Activated effector memory CD4-positive, alpha-beta T cell treated with anti-CD3 and anti-CD28 coated beads, Interleukin-2, amount 50 U/mL, for 16 hours (primary cell): ENCODE results near the gene ABCA10.
"Not testable (repeated sequence)": the region's sequence is repeated elsewhere in the genome, so short reads cannot be mapped to it uniquely, and the experiment has no call there.

Source experiments
- DNase-seq: peaks from one replicate; pipeline ENCODE4 v3.0.0-alpha.2; 2020

The ABCA10 gene, protein sequence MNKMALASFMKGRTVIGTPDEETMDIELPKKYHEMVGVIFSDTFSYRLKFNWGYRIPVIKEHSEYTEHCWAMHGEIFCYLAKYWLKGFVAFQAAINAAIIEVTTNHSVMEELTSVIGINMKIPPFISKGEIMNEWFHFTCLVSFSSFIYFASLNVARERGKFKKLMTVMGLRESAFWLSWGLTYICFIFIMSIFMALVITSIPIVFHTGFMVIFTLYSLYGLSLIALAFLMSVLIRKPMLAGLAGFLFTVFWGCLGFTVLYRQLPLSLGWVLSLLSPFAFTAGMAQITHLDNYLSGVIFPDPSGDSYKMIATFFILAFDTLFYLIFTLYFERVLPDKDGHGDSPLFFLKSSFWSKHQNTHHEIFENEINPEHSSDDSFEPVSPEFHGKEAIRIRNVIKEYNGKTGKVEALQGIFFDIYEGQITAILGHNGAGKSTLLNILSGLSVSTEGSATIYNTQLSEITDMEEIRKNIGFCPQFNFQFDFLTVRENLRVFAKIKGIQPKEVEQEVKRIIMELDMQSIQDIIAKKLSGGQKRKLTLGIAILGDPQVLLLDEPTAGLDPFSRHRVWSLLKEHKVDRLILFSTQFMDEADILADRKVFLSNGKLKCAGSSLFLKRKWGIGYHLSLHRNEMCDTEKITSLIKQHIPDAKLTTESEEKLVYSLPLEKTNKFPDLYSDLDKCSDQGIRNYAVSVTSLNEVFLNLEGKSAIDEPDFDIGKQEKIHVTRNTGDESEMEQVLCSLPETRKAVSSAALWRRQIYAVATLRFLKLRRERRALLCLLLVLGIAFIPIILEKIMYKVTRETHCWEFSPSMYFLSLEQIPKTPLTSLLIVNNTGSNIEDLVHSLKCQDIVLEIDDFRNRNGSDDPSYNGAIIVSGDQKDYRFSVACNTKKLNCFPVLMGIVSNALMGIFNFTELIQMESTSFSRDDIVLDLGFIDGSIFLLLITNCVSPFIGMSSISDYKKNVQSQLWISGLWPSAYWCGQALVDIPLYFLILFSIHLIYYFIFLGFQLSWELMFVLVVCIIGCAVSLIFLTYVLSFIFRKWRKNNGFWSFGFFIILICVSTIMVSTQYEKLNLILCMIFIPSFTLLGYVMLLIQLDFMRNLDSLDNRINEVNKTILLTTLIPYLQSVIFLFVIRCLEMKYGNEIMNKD (N-terminal part only)

GRCh38 chr17:69228576-69228975, at the start of gene ABCA10:
ABCA10 (minus strand) TSS chr17:69228824; CDS start chr17:69225358, 3,466 bp downstream.
- DNase-seq, result no peak

DNA sequence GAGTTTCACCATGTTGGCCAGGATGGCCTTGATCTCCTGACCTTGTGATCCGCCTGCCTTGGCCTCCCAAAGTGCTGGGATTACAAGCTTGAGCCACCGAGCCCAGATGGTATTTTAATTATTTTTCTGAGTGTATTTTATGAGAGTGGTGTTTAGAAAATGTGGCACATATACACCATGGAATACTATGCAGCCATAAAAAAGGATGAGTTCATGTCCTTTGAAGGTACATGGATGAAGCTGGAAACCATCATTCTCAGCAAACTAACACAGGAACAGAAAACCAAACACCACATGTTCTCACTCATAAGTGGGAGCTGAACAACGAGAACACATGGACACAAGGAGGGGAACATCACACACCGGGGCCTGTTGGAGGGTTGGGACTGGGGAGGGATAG, 47.7 kb upstream of the ABCA10 start:
- DNase-seq, result not testable (repeated sequence)

- DNase-seq, result no peak
These were observed 47.1 kb upstream of the ABCA10 start for GRCh38 chr17:69275751-69276150.

- no peak for DNase-seq
These were observed 42.4 kb upstream of the ABCA10 start for GRCh38 chr17:69271023-69271422.

DNA sequence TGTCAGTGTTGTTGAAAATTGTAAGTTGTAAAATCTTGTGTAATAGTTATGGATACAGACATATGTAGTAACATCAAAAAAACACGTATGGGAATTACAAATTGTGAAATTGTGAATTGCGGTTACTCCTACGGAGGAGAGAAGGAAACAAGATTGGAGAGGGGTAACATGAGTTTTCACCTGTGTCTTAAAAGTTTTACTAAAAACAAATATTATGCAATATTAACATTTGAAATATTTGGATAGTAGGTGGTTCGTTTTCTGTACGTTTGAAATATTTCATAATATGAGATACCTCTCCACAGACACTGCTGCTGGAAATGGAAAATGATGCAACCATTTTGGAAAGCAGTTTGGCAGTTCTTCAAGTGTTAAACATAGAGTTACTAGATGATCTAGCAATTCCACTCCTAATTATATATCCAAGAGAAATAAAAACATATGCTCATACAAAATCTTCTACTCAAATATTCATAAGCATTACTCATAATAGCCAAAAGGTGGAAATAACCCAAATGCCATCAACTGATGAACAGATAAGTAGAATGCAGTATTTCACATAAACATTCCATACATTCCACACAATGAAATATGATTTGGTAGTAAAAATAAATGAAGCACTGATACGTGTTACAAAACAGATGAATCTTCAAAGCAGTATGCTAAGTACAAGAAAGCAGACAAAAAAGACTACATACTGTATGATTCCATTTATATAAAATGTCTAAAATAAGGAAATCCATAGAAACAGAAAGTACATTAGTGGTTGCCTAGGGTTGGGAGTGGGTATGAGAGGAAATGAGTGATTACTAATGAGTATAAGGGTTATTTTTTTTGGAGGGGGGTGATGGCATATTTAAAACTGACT, 40.7 kb upstream of the ABCA10 start:
- no peak for DNase-seq

DNA sequence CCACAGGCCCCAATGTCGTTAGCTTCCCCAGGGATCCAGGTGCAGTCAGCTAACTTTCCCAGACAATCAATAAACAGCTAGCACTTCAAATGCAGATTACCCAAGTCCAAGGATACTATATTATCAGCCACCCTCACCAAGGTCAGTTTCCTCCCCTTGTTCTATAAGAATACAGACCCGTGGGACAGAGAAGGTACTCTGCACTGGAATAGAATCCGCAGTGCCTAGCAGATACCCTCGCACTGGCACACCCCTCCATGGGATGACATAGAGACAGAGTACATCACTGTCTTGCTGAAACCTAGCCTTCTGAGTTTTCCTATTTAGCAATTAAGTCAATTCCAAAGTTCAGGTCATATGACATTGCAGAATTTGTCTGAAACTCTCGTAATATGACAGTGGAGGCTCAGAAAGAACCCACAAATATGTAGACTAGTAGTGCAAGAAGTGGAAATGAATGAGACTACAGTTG, 40.0 kb upstream of the ABCA10 start:
- no peak for DNase-seq

DNA sequence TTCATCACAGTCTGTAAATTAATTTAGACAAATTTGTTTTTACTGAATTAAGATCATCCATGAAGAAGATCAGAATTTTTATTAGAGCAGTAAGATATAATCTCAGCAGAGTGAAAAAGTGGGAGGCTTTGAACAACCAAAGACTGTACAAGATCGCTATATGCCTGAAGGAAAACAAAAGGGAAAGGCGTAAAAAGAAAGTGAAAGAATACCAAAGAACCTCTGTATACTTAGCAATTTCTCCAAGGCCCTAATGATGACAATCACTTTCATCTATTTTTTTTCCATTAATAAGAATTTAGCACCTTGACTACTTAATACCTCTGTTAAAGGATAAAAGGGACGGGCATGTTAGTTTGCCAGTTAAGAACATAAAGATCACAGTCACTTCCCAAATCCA, 38.6 kb upstream of the ABCA10 start:
- DNase-seq, result no peak

DNA sequence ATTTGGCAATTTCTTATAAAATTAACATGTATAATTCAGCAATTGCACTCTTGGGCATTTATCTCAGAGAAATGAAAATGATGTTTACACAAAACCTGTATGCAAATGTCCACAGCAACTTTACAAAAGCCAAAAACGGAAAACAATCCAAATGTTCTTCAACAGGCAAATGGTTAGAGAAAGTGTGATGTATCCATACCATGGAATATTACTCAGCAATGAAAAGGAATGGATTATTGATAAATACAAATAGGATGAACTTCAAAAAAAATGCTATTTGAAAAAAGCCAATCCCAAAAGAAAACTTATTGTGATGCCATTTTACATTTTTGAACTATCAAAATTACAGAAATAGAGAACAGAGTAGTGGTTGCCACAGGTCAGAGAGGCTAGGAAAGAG, 37.2 kb upstream of the ABCA10 start:
- no peak for DNase-seq

- DNase-seq, result no peak
These were observed 25.6 kb upstream of the ABCA10 start for GRCh38 chr17:69254187-69254586.

DNA sequence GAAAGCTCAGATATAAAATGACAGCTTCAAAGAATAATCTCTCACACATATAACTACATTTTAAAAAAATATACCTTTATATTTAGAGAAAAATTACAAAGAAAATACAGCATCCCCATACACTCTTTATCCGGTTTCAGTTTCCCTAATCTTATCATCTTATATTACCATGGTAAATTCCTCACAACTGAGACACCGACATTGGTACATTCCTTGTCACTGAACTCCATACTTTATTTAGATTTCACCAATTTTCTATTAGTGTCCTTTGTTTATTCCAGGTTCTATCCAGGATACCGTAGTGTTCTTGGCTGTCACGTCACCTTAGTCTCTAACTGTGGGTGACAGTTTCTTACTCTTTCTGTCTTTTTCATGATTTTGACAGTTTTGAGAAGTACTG, 22.0 kb upstream of the ABCA10 start:
- DNase-seq, result no peak

- no peak for DNase-seq
These were observed 18.2 kb upstream of the ABCA10 start for GRCh38 chr17:69246726-69247375.

- no peak for DNase-seq
These were observed 17.6 kb upstream of the ABCA10 start for GRCh38 chr17:69246202-69246601.

GRCh38 chr17:69245617-69246016, 17.0 kb upstream of the ABCA10 start:
- DNase-seq, result no peak

DNA sequence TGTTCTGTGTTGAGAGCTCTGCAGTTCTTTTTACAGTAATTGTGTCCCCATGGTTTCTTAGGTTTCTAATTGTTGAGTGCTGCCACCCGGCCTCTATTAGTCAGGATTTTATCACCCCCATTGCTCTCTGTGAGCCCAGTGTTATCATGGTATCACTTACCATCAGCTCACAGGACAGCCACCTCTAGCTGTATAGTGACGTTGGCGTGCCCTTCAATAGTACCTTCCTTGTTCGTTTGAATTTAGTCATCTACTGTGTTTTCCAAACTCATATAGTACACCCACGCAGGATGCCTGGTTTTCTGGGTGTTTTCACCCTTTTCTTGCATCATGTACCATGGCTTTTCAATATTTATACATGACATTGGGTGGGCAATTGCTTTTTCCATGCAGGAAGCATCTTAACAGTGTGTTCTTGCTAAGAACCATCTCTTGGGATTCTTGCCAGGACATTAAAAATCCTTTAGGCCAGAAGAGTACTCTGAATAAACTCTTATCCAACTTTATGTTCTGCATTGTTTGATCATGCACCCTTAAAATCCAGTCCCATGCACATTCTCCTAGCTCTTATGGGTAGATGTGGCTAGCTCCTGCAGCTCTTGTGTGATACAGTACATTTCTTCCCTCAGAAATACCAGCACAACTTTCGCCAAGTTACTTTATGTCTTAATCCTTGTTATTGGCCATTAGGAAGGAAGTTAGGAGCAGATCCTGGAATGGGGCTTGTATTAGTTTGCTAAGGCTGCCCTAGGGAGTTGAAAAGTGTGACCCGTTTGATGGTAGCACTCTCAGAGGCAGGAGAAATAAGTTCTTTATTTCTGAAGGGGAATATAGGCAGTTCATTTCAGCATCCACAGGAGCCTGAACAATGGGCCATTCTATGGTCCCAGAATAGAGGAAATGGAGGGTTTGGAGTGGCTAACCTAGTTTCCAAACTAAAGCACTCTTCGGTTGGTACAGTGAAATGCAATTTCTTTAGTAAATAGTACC, 11.3 kb upstream of the ABCA10 start:
- DNase-seq, result no peak

DNA sequence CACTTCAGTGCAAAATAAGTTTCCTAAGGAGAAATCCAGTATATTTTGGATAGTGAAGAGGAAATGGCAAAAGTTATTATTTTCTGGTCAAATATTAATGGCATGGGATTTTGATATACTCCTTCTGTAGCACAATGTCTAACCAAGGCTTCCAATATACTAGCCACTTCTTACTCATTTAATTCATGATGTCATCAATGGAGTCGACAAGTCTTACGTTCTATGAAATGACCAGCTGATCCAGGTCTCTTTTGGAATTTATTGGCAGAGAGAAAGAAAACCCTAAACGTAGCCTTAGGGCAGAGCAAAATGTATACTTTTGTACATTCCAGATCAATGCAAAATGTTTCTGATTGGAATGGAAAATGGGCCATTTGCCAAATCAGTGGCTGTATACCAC, 8.3 kb upstream of the ABCA10 start:
- no peak for DNase-seq

DNA sequence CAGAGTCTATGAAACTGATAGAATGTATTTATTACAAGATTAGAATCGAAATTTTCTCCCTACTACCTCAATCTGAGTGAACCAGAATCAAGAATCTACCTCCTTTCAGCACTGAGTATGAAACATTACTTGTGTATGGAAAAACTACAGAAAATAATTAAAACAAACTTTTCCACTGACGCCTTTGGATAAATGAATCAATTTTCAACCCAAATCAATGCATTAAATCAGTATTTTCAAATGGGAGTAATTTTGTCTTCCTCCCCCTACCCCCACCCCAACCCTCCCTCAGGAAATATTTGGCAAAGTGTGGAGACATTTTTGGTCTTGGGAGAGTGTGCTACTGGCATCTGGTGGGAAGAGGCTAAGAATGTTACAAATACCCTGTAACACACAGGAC, 7.8 kb upstream of the ABCA10 start:
- DNase-seq, result no peak

DNA sequence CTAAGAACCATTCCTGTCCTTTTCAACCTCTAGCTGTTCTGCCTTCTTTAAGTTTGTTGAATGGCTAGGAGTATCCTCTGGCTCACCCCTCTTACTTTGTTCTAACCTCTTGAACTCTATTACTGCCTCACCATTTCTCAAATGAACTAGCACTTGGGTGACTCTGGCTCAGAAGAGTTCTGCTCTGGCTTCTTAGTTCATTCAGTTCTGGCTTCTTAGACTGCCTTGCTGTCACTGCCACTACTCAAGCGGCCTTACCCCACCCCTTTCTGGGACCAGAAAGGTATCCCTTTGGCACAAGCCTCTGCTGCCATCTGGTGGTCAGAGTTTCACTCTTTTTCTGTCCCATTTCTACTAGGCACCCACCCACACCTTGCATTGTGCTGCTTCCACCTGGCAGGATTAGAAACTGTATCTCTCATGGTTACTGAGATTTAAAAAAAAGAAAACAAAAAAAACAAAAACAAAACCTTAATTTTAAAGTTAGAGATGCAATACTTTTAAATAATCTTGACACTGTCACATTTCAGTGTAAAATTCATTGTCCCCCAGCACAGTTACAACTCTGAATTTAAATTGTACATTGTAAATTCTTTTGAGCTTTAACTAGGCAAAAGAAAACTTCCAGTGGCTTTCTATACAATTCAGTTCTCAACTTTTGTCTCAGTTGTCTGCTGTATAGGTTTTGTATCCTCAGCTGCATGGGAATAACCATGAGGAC, 6.9 kb upstream of the ABCA10 start:
- DNase-seq, result peak; percentile 69

DNA sequence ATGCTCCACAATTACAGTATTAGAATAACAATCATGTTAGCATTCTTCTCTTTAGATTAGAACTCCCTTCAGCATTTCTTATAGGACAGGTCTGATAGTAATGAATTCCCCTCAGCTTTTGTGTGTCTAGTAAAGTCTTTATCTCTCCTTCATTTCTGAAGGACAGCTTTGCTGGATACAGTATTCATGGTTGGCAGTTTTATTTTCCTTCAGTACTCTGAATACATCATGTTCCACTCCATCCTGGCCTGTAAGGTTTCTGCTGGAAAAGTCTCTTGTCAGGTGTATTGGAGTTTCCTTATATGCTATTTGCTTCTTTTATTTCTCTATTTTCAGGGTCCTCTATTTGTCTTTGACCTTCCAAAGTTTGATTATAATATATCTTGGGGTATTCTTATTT, 4.0 kb upstream of the ABCA10 start:
- DNase-seq, result no peak

GRCh38 chr17:69231521-69231920, 2.9 kb upstream of the ABCA10 start:
- DNase-seq, result no peak

- DNase-seq, result no peak
These were observed 2.3 kb upstream of the ABCA10 start for GRCh38 chr17:69230939-69231338.
